Stimulated activated CD4-positive, alpha-beta T cell treated with anti-CD3 and anti-CD28 coated beads, Interleukin-4, amount 100 ng/mL, for 24 hours (primary cell): Measurements from ENCODE around the gene ITPR3.
A peak's percentile ranks its signal among the peaks of the same experiment; 100 is the strongest.

Experiments used
- DNase-seq: peaks from one replicate; pipeline ENCODE4 v3.0.0-alpha.2; 2020

Gene ITPR3

DNA sequence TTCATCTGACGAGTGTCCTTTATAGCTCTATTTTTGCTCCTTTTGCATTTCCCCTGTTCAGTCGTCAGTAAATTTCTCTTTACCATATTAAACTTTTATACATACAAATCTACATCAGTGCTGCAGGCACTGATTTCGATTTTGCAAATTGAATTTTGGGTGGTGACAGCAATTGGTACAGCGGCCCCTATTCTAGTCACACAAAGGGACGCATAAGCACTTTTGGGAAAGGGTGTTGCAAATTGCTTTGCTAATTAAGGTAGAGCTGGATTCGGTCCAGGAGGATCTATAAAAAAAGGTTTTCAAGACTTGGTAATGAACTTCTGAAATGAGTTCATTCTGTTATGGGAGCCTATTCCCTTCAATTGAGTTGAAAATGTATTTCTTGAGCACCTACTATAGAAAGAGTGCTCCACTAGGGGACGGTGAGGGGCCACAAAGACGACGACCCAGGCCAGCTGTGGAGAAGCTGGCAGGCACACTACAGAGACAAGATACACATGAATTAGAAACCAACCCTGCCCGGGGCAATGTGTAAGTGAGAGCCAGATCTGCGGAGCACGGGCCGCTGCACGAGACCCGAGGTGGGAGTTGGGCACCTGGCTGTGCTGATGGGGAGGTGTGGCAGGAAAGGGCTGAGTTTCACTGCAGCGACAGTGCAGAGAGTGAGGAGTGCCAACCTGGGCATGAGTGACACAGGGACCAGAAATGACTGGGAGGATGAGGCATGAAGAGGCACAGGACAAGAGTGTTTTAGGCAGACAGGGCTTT lies 85.0 kb downstream of the ITPR3 start:
- DNase-seq, result no peak

DNA sequence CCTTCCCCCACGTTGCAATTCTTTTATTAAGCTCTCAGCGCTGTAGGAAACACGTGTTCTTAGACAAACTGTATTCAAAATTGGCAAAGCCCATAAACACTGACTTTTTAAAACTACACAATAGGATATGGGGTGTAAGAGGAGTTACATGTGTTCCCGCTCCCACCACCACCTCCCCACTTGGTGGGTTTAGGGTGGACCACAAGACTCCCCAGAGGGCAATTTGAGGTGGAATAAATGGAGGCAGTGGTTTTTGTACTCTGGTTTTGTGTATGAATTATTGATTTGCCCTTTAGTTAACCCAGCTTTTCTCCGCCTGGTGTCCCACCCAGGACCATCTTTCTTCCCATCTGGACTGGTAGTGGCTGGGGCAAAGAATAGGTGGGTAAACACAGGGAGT lies 86.6 kb downstream of the ITPR3 start:
- DNase-seq, result no peak

DNA sequence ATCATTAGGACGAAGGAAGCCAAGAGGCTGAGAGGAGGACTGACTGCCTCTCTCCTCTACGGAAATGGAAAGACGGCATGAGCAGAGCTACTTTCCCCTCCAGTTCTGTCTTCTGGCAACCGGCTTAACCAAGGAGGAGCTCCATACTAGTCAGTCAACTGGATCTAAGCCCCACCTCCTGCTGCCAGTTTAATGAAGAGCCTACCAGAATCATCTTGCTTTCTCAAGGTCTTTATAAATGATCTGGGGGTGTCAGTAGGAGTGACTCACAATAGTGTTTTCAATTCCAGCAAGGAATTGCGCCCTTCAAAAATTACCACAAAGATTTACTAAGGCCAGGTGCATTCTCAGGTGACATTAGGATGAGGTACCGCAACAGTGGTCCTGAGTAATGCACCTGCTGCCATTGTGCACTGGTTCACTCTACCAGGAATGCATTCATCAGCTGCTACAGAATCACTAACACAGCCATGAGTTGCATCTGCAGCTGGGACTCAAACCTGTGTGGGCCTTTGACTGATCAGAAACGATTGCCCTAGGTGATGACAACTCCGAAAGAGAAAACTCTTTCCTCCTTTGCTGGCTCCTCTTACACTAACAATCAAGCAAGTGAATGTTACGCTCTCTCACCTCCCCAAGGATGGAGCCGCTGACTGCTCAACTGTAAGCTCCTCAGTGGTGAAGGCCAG lies 87.5 kb downstream of the ITPR3 start:
- no peak for DNase-seq

DNA sequence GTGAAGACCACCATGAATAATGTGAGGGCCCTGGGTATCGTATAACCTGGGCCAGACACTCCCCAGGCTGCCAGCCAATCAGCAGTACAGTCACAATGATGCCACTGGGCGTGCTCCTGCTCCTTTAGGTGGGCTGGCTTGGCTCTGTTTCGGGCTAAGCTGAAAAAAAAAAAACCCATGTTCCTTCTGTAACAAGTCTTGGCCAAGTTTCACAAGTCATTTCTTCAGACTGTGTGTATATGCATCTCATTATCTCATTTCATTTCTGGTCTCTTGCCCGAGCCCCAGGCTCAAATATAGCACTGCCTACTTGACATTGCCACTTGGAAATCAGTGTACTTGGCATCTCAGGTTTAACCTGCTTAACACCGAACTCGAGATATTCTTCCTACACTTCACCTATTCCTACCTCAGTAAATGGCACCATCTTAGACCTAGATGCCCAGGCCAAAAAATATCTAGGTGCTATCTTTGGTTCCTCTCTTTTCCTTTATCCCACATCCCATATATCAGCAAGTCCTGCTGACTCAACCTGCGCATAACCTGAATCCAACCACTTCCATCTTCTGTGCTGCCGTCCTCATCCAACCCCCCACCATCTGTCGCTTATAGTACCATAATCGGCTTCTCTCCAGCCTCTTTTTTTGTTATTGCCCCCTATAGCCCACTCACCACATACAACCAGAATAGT lies 88.6 kb downstream of the ITPR3 start:
- no peak for DNase-seq

DNA sequence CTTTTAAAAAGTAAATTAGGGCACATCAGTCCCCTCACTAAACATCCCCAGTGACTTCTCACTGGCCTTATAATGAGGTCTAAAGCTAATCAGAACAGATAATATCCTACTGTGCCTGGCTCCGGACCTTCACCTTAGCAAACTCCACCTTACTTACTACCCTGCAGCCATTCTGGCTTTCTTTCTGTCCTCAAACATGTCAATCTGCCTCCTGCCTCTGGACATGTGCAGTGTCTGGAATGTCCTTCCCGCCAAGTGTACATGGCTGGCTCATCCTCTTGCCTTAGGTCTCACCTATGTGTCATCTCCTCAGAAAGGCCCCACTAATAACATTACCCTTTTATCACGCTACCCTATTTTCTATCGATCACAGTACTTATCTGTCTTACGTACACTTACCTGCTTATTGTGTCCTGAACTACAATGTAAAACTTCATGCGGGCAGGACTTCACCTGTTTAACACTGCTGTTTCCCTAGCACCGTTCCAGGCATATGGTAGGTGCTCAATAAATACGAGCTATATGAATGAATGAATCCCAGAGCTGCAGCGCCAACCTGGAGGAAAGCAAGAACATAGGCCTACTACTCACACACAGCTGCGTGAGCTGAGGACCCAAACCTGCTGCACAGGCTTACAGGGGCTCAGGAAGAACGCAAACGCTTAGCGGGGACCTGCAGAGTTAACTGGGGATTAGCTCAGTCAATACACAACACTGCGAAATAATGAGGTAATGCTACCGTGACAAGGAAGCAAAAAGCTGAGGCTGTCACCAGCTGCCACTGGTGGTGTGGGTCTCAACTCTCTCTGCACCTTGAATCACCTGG lies 89.4 kb downstream of the ITPR3 start:
- no peak for DNase-seq

DNA sequence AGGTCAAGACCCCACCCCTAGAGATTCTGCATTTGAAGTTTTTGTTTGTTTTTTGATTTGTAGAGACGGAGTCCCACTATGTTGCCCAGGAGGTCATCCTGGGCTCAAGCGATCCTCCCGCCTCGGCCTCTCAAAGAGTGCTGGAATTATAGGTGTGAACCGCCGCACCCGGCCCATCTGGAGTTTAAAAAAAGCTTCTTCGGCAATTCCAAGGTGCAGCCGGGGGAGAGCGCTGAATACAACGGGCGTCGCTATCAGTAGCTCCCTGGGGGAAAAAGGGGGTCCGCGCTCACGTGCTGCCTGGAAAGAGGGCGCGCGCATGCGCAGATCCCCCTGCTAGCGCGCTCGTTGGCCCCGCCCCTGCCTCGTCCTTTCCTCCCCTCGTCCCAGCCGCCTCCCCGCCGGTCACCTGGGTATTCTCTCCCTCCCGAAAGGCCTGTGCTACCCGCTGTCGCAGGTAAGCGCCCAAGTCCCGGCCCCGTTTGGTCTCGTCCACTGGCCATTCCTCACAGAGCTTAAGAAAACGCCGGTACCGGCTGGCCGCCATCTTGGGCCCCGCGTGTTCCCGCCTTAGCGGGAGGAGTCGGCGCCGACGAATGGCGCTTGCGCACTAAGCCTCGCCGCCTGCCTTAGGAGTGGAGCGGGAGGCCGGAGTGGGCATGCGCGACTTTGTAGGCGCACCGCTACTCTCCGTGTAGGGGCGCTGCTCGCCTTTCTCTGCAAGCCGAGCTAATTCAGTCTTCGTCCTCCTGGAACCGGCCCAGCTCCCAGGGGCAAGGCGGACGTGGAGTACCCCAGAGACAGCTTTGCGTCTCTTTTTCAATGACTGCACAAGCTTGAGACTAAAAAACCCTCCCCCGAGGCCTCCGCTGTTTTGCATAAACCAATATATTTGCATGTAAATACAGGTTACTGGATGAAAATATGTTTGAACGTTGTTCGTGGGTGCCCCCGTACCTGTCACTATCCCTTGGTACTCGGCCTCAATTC lies 90.3 kb downstream of the ITPR3 start, which contains the start of gene UQCC2:
UQCC2 (minus strand) TSS at position 561 of the 990 bp plus-strand sequence; CDS start at position 547, 14 bp downstream.
- peak; percentile 97 for DNase-seq

DNA sequence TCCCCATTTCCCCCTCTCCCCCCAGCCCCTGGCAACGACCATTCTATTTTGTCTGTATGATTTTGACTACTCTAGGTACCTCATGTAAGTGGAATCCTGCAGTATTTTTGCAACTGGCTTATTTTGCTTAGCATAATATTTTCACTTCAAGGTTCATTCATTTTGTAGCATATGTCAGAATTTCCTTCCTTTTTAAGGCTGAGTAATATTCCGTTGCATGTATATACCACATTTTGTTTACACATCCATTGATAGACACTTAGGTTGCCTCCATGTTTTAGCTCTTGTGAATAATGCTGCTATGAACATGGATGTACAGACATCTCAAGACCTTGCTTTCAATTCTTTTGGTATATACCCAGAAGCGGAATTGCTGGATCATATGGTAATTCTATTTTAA lies 91.8 kb downstream of the ITPR3 start:
- no peak for DNase-seq

DNA sequence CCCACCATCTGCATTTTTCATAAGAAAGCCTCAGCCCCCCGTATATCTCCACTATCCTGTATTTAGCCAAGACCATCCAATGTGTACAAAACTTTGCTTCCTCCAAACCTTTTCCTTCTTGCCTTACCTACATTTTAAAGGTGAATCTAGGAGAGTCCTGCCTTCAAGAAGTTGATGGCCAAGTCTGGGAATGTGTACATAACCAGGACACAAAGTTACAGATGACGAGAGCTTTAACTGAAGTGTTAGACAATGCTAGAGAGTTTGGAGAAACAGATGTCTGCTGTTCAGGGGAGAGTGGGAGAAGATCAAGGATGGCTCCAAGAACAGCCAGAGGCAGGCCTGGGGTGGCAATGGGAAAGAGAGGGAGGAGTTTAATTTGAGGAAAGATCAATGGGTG lies 92.7 kb downstream of the ITPR3 start:
- no peak for DNase-seq

DNA sequence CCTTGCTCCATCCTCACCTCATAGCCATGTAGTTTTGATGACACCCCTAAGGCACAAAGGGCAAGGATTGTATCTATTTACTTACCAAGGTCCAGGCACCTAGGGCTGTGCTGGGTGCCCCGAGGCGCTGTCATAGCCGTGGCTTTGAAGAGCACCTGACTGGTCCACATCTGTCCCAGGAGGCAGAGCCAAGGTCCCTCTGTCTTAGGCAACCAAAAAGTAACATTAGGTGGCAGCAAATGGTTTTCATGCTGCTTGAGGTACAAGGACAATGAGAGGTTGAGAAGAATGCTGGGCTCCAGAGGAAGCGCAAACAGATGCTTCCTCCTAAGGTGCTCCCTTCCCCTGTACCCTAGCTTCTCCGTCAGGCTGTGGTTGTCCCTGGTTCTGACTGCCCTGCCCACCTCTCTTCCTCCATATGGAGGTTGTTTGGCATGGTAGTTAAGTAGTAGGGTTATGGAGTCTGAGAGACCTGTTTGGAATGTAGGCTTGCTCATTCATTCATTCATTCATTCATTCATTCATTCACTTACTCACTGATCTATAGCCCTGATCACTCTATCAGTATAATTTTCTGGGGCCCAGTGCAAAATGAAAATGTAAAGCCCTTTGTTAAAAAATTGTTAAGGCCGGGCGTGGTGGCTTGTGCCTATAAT lies 93.4 kb downstream of the ITPR3 start:
- no peak for DNase-seq

DNA sequence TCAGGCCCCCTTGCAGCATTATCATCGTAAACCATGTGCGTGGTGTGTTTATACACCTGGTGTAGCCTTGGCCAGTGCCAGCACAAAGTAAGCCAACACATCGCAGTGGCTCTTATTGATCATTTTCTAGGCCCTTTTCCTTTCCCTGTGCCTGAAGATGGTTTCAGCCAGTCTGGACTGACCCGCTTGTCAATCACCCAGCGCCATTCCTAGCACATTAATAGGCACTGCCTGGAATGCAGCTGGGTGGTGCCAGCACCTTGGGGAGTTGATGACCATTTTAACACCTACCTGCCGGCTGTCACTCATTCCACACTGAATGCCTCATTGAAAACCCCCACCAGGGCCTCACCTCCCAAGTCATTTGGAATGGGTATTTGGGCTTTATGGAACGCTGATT lies 95.3 kb downstream of the ITPR3 start:
- no peak for DNase-seq

DNA sequence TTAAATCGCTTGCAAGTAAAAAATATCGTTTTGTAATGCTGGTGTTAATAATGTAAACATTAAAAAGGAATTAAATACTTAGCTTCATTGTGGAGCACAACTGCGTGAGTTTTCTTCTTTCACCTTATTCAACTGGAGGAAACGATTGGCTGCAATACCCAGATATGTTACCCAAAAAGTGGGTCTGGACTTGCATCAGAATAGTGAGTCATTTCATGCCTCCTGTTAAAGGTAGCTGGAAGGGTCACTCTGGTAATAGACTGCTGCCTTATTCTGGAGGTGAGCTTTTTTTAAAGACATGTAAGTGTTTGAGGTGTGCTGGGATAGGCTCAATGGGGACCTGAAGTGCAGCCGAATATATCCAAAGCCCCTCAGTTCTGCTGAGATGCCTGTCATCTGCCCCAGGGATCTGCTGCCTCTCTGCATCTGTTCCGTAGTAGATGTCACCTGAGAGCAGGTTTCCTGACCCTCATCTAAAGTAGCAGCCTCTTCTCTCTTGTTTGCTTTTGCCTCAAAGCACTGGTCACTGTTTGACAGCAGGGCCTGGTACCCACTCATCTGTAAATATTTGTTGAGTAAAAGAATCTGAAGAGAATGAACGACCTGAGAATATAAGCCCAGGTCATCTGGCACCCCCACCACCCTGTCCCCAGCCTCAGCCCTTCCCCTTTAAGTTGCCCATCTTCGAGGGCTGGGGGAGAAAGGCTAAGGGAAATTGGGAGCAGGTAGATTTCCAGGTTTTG lies 95.9 kb downstream of the ITPR3 start:
- DNase-seq, result no peak

DNA sequence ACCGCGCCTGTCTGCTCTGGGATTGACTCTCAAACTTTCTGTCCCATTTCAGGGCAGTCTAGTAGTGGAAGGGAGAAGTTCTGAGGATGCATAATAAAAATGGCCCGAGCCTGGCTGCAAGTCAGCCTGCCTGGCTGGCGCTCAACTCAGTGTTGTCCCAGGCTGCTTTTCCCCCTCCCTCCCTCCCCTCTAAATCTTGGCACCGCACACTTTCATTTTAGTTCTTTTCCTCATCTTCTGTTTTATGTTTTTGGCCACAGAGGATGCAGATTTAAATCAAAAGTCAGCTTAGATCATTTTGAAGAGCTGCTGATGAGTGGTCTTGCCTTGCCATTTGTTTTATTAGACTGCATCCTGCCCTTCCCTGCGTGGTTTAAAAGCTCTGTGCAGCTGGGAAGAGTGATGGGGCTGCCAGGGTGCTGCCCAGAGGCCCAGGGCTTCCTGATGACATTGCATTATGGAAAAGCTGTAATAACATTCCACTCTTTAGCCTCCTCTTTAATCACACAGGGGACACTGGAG lies 96.9 kb downstream of the ITPR3 start:
- DNase-seq, result no peak

DNA sequence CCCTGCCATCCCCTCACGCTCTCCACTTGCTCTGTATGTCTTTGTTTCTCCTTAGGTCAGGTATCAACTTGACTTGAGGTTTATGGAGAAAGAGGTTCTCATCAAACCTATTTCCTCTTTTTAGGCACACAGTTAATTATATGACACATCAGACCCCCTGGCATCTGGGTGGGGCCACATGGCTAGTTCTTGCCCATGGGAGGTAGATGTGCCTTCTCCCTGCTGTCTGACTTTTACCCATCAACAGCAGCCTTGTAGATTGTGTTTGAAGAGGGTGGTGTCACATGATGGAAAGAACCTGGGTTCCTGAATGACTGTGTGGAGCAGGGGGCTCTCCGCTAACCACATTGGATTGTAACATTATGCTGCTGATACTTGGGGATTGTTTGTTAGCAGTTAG lies 97.6 kb downstream of the ITPR3 start:
- no peak for DNase-seq

DNA sequence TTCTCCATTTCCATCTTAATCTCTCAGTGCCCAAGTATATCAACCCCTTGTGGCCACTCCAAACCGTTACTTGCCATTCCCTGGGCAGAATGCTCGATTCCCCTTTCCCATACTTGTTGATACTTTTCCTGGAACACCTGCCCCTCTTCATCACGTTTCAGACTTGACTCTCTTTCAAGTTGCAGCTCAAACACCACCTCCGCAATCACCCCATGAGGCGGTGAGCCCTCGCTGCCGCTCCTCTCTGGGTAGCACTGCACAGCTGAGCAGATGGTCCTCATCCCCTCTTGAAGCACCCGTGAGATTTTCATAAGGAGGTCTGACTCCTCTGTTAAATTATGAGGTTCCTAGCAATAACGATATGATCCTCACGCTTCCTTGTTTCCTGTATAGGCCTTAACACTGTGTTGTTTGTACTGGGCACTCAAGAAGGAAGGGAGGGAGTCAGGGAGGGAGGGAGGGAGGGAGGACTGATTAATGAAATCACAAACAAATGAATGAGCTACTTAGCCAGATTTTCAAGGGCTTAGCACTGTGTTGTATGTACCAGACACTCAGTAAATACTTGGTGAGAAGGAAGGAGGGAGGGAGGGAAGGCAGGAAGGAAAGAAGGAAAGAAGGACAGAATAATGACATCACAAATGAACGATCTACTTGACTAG lies 98.3 kb downstream of the ITPR3 start:
- DNase-seq, result no peak

DNA sequence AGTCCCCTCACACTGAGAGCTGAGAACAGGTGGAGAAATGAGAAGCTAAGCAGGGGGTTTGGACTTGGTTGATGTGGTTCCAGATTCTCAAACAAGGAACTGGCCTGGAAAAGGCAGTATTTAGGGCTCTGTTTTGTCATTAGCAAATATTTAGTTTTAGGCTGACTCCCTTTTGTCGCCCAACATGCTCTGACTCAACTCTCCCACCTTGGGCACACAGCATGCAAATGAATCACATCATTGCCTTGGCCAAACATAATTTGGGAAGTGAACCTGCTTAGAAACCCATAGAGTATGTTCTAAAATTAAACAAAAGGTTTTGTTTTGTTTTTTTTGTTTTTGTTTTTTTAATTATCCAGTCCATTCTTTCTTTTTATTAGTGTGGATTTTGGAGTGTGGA lies 99.9 kb downstream of the ITPR3 start:
- DNase-seq, result no peak

DNA sequence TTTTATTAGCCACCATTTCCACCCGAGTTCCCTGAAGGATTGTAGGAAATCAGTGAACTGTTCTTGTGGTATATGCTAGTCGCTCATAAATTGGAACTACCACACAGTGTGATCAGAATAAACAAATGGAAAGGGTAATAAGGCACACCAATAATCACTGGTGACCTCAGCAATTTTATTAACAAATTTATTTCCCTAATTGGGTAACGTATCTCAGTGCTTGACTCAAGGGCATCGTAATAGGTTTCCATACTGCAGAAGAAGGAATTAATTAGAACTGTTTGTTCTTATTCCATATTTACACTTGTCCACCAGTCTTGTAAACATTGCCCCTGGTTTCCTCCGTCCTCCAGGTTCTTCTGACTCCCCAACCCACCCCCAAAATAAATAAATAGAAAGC lies 100.4 kb downstream of the ITPR3 start:
- DNase-seq, result no peak

DNA sequence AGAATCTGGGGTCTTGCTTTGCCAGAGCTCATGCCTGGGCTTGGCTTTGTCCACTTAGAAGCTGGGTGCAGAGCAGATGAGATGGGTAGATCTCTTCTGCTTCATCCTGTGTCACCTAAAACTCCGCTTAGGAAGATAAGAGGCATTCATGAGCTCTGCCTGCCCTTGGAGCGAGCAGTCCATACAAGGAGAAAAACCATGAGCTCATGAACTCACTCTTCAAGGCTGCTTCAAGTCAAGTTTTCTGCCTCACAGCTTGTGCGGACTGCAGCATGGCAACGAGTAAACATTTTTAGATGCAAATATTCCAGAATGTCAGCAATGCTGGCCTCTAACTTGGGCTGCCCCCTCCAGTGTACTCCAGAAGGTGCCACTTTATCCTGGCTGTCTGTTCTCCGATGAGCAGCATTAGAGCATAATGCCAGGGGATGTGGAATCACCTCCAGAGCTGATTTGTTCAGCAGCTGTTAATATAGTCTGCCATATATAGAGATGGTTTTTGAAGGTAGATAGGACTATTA lies 101.0 kb downstream of the ITPR3 start:
- no peak for DNase-seq

DNA sequence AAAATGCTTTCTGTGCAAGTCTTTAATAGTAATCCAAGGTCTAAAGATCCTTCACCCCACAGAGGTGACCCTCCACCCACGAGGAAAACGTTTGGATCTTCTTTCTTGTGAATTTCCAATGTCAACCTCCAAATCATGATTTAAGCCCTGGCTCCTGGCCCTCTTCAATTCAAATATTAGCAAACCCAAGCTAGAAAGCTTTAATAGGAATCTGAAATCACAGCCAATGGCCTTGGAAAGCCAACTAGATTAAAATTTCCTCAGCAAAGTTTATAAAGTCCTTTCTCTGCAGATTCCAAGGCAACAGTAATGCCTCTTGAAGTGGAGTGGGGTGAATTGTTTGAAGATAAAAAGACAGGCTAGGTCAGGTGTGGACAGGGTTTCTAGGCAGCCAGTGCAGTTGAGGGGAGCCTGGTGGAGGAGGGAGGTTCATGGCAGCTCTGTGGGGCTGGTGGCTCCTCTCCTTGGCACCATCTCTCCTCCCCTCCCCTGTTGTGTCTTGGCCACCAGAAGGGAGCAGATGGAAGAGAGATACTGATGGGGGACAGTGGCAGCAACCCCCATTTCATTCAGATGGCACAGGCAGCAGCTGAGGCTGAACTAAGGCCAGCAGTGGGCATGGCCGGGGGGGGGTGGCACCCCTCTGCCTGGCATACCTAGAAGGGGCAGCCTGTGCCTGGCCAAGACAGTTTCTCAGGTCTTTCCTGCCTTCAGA lies 102.4 kb downstream of the ITPR3 start:
- no peak for DNase-seq
